ENCODE results near the gene HOXB4.

HOXB4 gene

DNA sequence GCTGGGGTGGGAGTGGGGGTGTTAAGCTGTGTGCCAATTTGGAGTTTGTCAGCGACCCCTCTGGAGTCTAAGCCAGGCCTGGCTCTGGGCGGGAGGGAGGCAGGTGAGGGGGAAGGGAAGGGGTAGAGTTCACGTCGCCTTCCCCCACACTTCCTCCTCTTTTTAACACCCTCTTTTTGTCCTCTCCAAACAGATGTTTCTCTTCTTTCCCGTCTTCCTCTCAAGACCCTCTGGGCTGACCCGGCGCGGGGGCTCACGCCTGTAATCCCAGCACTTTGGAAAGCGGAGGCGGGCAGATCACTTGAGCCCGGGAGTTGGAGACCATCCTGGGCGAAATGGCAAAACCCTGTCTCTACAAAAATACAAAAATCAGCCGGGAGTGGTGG is 50.6 kb downstream of the HOXB4 start:
- no peak for DNase-seq

DNA sequence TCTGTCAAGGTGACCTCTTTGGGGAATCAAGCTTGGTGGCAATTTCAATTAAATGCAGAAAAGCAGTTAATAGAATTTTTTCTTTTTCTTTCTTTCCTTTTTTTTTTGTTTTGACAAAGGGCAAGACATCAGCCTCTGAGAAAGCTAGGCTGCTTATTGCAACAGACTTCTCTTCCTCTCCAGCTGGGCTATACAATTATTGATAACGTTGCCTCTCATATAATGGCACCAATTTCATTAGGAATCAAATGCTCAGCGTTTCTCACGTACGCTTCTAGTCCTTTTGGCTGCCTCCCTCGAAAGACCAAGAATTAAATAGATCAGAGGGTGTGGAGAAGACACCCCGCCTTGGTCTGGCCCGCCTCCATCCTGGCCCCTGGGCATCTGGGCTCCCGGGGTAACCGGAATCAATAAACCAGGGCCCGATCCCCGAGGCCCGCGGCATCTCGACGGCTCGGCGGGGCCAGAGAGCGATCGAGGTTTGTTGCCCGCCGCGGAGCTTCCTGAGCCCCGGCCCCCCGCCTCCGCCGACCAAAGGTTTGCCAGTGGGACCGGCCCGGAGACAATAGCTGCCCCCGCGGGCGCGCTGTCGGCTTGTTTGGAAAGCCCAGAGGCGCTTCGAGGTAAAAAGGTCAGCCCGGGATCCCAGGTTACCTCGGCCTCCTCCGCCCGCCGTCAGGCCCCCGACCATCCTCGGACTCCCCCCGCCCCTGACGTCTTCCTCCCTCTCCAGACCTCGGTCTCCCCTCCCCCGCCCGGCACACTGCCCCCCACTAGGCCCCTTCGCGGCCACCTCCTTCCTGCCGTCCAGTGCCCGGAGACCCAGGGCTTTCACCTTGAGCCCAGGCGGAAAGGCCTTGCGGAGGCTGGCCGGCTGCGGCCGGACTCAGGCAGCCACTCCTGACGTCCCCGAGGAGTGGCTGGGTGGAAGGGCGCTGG is 51.3 kb downstream of the HOXB4 start:
- DNase-seq, result no peak

All from stimulated activated CD4-positive, alpha-beta T cell treated with anti-CD3 and anti-CD28 coated beads, Interleukin-2, amount 100 ng/mL, for 48 hours (primary cell).